Endothelial cell (in vitro differentiated cells): ENCODE data around the gene CACNG4. TPM values are rescaled to one million over a fixed set of nuclear protein-coding genes. Genes with fewer than 3 reads are reported as not detected.

ENCODE experiments used
- DNase-seq: peaks from one replicate; pipeline ENCODE4 v3.0.0; 2021; ENCODE audit warnings: low spot score
- H3K27ac Mint-ChIP-seq: one replicate; pipeline ENCODE4 v1.8.0; 2021; ENCODE audit warnings: mixed read lengths, inconsistent platforms; ENCODE audit not compliant: unreplicated experiment
- H3K27me3 Mint-ChIP-seq: one replicate; pipeline ENCODE4 v1.8.0; 2021; ENCODE audit warnings: mild to moderate bottlenecking, moderate library complexity, mixed read lengths, inconsistent platforms; ENCODE audit not compliant: unreplicated experiment
- H3K36me3 Mint-ChIP-seq: one replicate; pipeline ENCODE4 v1.8.0; 2021; ENCODE audit warnings: mild to moderate bottlenecking, low read depth, mixed read lengths, inconsistent platforms; ENCODE audit not compliant: unreplicated experiment
- H3K4me1 Mint-ChIP-seq: one replicate; pipeline ENCODE4 v1.8.0; 2021; ENCODE audit warnings: mild to moderate bottlenecking, mixed read lengths, inconsistent platforms; ENCODE audit not compliant: unreplicated experiment
- H3K4me3 Mint-ChIP-seq: one replicate; pipeline ENCODE4 v1.8.0; 2021; ENCODE audit warnings: mild to moderate bottlenecking, mixed read lengths, inconsistent platforms; ENCODE audit not compliant: unreplicated experiment
- H3K9me3 Mint-ChIP-seq: one replicate; pipeline ENCODE4 v1.8.0; 2021; ENCODE audit warnings: mixed read lengths, inconsistent platforms; ENCODE audit not compliant: unreplicated experiment
- CTCF ChIP-seq: fragments of 200-600 bp; sonication (generic); IDR thresholded peaks from one replicate; pipeline ENCODE4 v1.5.0; 2021; ENCODE audit warnings: antibody characterized with exemption; ENCODE audit not compliant: unreplicated experiment
- total RNA-seq: library from RNA; stranded (reverse); fragmentation: NEBNext Ultra II Directional; extraction: Animal tissue kit (Norgen Biotek cat#: 25700); gene quantifications from one replicate; pipeline ENCODE4 v1.2.1, GENCODE V29; 2021; ENCODE audit not compliant: unreplicated experiment

CACNG4 gene
- total RNA-seq, 1 donor from 2014 or later, result 0.33 TPM

GRCh38 chr17:67058036-67058435 is 93.5 kb downstream of the CACNG4 start:
- H3K27ac Mint-ChIP-seq, result no peak overlapping the region
- H3K4me1 Mint-ChIP-seq, result no peaks in the 10 kb centered on the region
- H3K9me3 Mint-ChIP-seq, result no peaks in the 10 kb centered on the region
- DNase-seq, result no peak
- no peak for TF ChIP-seq CTCF
- peaks cover 4% of the 10 kb centered on the region for H3K27me3 Mint-ChIP-seq
- no peak overlapping the region for H3K4me3 Mint-ChIP-seq
- peaks cover 8% of the 10 kb centered on the region for H3K36me3 Mint-ChIP-seq

- no peak for TF ChIP-seq CTCF
- Mint-ChIP-seq H3K9me3 (no peaks in the 10 kb centered on the region), H3K4me3 (no peak overlapping the region), H3K27ac (no peak overlapping the region), H3K4me1 (no peaks in the 10 kb centered on the region), H3K36me3 (peaks cover 8% of the 10 kb centered on the region), H3K27me3 (peaks cover 4% of the 10 kb centered on the region)
- DNase-seq, result no peak
Measured at GRCh38 chr17:67059372-67059771, 94.9 kb downstream of the CACNG4 start.

GRCh38 chr17:67063141-67063540 is 98.6 kb downstream of the CACNG4 start:
- H3K4me1 Mint-ChIP-seq, result peaks cover 10% of the 10 kb centered on the region

GRCh38 chr17:67066717-67067116 is 102.2 kb downstream of the CACNG4 start:
- no peak overlapping the region for H3K27ac Mint-ChIP-seq
- no peaks in the 10 kb centered on the region for H3K36me3 Mint-ChIP-seq
- H3K4me3 Mint-ChIP-seq, result no peak overlapping the region
- no peak for TF ChIP-seq CTCF
- no peak for DNase-seq
- peaks cover 1% of the 10 kb centered on the region for H3K27me3 Mint-ChIP-seq
- H3K9me3 Mint-ChIP-seq, result no peaks in the 10 kb centered on the region
- peaks cover 10% of the 10 kb centered on the region for H3K4me1 Mint-ChIP-seq

More at GRCh38 chr17:67063141-67063540, 98.6 kb downstream of the CACNG4 start:
- no peak for TF ChIP-seq CTCF
- Mint-ChIP-seq H3K27me3 (peaks cover 5% of the 10 kb centered on the region), H3K36me3 (peaks cover 4% of the 10 kb centered on the region), H3K27ac (no peak overlapping the region), H3K9me3 (no peaks in the 10 kb centered on the region), H3K4me3 (no peak overlapping the region)
- DNase-seq, result no peak

GRCh38 chr17:67067571-67068482 is 103.3 kb downstream of the CACNG4 start:
- Mint-ChIP-seq H3K4me3 (no peak overlapping the region), H3K4me1 (peaks cover 10% of the 10 kb centered on the region), H3K36me3 (no peaks in the 10 kb centered on the region), H3K27ac (no peak overlapping the region), H3K9me3 (no peaks in the 10 kb centered on the region), H3K27me3 (peaks cover 1% of the 10 kb centered on the region)
- no peak for TF ChIP-seq CTCF
- DNase-seq, result no peak
